Measurements from ENCODE around the gene RPS6KA4. TPM values are rescaled to one million over a fixed set of nuclear protein-coding genes. Genes with fewer than 3 reads are reported as not detected.

Gene RPS6KA4
- total RNA-seq, 6 donors from 2014 or later = 16.3 to 93.2 (median 46.7) TPM

DNA sequence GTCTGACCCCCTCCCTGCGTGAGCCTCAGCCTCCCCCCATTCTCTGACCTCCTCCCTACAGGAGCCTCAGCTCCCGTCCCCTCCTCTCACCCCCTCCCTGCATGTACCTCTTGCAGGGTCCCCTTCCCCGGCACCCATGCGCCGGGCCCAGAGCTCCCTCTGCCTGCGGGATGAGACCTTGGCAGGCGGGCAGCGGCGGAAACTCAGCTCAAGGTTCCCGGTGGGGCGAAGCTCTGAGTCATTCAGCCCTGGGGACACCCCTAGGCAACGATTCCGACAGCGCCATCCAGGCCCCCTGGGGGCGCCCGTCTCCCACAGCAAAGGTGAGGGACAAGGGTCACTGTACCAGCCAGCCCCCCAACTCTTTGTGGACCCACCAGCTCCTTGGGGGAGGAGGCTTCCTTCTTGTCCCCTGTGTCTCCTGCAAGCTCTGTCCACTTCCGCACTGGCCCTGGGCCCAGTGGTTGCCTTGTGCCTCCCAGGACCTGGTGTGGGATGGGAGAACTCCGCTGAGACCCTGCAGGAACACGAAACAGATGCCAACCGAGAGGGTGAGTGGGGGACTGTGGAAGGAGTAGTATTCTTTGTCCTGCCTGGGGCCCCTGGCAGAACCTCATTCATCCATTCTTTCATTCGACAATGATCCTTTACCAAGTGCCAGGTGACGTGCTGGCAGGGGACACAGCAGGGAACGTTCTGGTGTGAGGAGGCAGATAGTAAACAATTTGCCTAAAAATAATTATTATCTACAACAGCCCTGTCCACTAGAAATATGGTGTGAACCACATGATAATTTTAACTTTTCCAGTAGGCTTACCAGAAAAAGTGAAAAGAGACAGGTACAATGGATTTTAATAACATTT is 3.7 kb upstream of the RPS6KA4 start:
- Histone ChIP-seq H3K27ac (peak overlapping the region; percentile 28 to 70 (median 50)), H3K36me3 (peaks cover 0 to 17% (median 2%) of the 10 kb centered on the region in 4 donors), H3K9me3 (no peaks in the 10 kb centered on the region), H3K27me3 (no peaks in the 10 kb centered on the region), H3K4me1 (peaks cover 29 to 45% (median 35%) of the 10 kb centered on the region in 4 donors), H3K4me3 (peak overlapping the region in 3 of 4 donors; percentile 22 to 47 (median 45))
- peak; percentile 87 to 89 for DNase-seq
- ATAC-seq (ENCODE audit: low FRiP score in 2 of 2) = peak; percentile 51 to 72
- peak in 1 of 4 donors; percentile 14 for TF ChIP-seq POLR2A (IDR thresholded peaks at IDR 0.05)
- TF ChIP-seq POLR2AphosphoS5 (IDR thresholded peaks at IDR 0.05) = peak; percentile 13 to 17
- TF ChIP-seq CTCF (IDR thresholded peaks at IDR 0.05) = peak; percentile 69 to 88 (median 80)
- TF ChIP-seq EP300 (IDR thresholded peaks at IDR 0.05) = no peak
- 21 to 31% methylated on average over 12 to 22 of the region's 23 CpGs for WGBS, 2 donors

DNA sequence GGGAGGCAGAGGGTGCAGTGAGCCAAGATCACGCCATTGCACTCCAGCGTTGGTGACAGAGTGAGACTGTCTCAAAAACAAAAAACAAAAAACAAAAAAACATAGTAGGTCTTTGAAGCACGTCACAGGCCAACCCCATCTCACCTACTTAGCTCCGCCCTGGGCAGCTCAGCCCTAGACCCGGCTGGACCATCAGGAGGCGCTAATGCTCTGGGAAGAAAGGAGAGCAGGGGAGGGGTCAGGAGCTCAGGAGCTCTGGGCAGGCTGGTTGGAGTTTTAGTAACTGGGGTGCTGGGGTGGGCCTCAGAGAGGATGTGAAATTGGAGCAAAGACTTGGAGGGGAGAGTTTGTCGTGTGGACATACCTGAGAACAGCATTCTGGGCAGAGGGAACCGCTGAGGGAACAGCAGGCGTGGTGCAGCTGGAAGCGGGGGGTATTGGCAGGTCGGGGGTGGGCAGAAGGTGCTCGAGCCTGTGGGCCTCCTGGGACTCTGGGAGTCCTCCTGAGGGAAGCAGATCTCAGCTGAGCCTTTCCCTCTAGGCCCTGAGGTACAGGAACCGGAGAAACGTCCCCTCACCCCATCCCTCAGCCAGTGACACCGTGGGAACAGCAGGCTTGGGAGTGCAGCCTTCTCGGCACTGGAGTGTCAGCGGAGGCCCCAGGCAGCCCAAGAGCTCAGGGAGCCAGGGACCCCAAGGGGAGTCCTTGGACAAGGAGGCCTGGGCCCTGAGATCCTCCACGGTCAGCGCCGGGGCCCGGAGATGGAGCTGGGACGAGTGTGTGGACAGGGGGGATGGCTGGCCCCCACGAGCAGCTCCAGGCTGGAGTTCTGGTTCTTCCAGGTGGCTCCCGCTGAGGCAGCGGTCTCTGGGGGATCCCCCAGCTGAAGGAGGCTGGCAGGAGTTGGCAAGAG is 2.2 kb upstream of the RPS6KA4 start:
- Histone ChIP-seq H3K36me3 (peaks cover 4 to 30% (median 13%) of the 10 kb centered on the region in 4 donors), H3K9me3 (no peaks in the 10 kb centered on the region), H3K27me3 (no peaks in the 10 kb centered on the region), H3K4me3 (no peak overlapping the region), H3K27ac (peak overlapping the region in 1 of 4 donors; percentile 90), H3K4me1 (peaks cover 32 to 49% (median 39%) of the 10 kb centered on the region in 4 donors)
- 82 to 87% methylated on average over 20 to 23 of the region's 25 CpGs for WGBS, 2 donors
- DNase-seq = no peak
- ATAC-seq (ENCODE audit: low FRiP score in 2 of 2) = no peak
- TF ChIP-seq EP300 (IDR thresholded peaks at IDR 0.05) (no peak), POLR2AphosphoS5 (IDR thresholded peaks at IDR 0.05) (no peak), POLR2A (IDR thresholded peaks at IDR 0.05) (no peak), CTCF (IDR thresholded peaks at IDR 0.05) (no peak)

DNA sequence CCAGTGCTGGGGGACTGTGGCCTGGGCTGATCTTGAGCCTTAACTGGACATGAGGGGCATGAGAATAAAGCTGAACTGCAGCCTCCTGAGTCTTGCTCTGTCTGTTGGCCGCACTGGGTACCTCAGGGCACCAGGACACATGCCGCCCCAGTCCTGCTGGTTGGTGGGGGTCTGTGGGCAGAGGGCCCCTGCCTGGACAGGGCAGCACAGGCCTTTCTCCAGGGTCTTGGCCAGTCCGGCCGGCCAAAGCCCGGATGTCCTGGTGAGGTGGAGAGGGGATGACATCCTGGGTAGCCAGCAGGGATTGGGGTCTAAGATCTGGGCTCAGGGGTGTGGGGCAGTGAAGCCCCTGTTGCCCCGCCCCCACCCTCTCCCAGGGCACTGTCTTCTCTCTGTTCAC is 1.5 kb upstream of the RPS6KA4 start:
- DNase-seq (no peak), ATAC-seq (ENCODE audit: low FRiP score in 2 of 2) (no peak)
- peaks cover 32 to 49% (median 39%) of the 10 kb centered on the region in 4 donors for H3K4me1 ChIP-seq
- no peak for TF ChIP-seq POLR2A (IDR thresholded peaks at IDR 0.05)
- TF ChIP-seq POLR2AphosphoS5 (IDR thresholded peaks at IDR 0.05) = no peak
- no peak for TF ChIP-seq CTCF (IDR thresholded peaks at IDR 0.05)
- TF ChIP-seq EP300 (IDR thresholded peaks at IDR 0.05) = no peak
- no peaks in the 10 kb centered on the region for H3K9me3 ChIP-seq
- 92 to 93% methylated on average over 5 of the region's 6 CpGs for WGBS, 2 donors
- no peaks in the 10 kb centered on the region for H3K27me3 ChIP-seq
- no peak overlapping the region for H3K4me3 ChIP-seq
- peaks cover 11 to 32% (median 19%) of the 10 kb centered on the region in 4 donors for H3K36me3 ChIP-seq
- H3K27ac ChIP-seq = peak overlapping the region in 3 of 4 donors; percentile 88 to 90 (median 90)

GRCh38 chr11:64357904-64358535 is 942 bp upstream of the RPS6KA4 start:
- H3K27ac ChIP-seq = peak overlapping the region; percentile 87 to 90 (median 89)
- ATAC-seq (ENCODE audit: low FRiP score in 2 of 2) (no peak), DNase-seq (no peak)
- H3K27me3 ChIP-seq = no peaks in the 10 kb centered on the region
- 66 to 69% methylated on average over 9 to 13 of the region's 13 CpGs for WGBS, 2 donors
- H3K4me1 ChIP-seq = peaks cover 32 to 49% (median 39%) of the 10 kb centered on the region in 4 donors
- peaks cover 12 to 34% (median 24%) of the 10 kb centered on the region in 4 donors for H3K36me3 ChIP-seq
- peak overlapping the region; percentile 78 to 99 (median 84) for H3K4me3 ChIP-seq
- H3K9me3 ChIP-seq = no peaks in the 10 kb centered on the region
- no peak for TF ChIP-seq POLR2A (IDR thresholded peaks at IDR 0.05)
- TF ChIP-seq EP300 (IDR thresholded peaks at IDR 0.05) = no peak
- no peak for TF ChIP-seq POLR2AphosphoS5 (IDR thresholded peaks at IDR 0.05)
- TF ChIP-seq CTCF (IDR thresholded peaks at IDR 0.05) = no peak
